T-helper 1 cell treated with Interleukin-12 subunit alpha and Interleukin-12 subunit beta and Interleukin-4 antibody, amounts not matched to agents 30 μg/mL and 1 μg/mL, for 36 hours (primary cell): ENCODE measurements around the gene NACC2.
"Not testable (repeated sequence)": the region's sequence is repeated elsewhere in the genome, so short reads cannot be mapped to it uniquely, and the experiment has no call there.

Experiments
- H3K27ac Mint-ChIP-seq: one replicate; pipeline ENCODE4 v1.8.0; 2021; ENCODE audit warnings: mild to moderate bottlenecking, mixed read lengths
- H3K27me3 Mint-ChIP-seq: one replicate; pipeline ENCODE4 v1.8.0; 2021; ENCODE audit warnings: low read depth, mixed read lengths
- H3K36me3 Mint-ChIP-seq: one replicate; pipeline ENCODE4 v1.8.0; 2021; ENCODE audit warnings: low read depth, mixed read lengths
- H3K4me1 Mint-ChIP-seq: one replicate; pipeline ENCODE4 v1.8.0; 2021; ENCODE audit warnings: low read depth, mixed read lengths
- H3K4me3 Mint-ChIP-seq: one replicate; pipeline ENCODE4 v1.8.0; 2021; ENCODE audit warnings: mild to moderate bottlenecking, moderate library complexity, mixed read lengths
- H3K9me3 Mint-ChIP-seq: one replicate; pipeline ENCODE4 v1.8.0; 2021; ENCODE audit warnings: mixed read lengths

Gene NACC2

GRCh38 chr9:136050266-136050700, 44.8 kb downstream of the NACC2 start:
- H3K4me1 Mint-ChIP-seq, result no peaks in the 10 kb centered on the region
- H3K27ac Mint-ChIP-seq, result no peak overlapping the region
- no peak overlapping the region for H3K4me3 Mint-ChIP-seq
- H3K36me3 Mint-ChIP-seq, result no peaks in the 10 kb centered on the region
- H3K9me3 Mint-ChIP-seq, result no peaks in the 10 kb centered on the region
- peaks cover 12% of the 10 kb centered on the region for H3K27me3 Mint-ChIP-seq

DNA sequence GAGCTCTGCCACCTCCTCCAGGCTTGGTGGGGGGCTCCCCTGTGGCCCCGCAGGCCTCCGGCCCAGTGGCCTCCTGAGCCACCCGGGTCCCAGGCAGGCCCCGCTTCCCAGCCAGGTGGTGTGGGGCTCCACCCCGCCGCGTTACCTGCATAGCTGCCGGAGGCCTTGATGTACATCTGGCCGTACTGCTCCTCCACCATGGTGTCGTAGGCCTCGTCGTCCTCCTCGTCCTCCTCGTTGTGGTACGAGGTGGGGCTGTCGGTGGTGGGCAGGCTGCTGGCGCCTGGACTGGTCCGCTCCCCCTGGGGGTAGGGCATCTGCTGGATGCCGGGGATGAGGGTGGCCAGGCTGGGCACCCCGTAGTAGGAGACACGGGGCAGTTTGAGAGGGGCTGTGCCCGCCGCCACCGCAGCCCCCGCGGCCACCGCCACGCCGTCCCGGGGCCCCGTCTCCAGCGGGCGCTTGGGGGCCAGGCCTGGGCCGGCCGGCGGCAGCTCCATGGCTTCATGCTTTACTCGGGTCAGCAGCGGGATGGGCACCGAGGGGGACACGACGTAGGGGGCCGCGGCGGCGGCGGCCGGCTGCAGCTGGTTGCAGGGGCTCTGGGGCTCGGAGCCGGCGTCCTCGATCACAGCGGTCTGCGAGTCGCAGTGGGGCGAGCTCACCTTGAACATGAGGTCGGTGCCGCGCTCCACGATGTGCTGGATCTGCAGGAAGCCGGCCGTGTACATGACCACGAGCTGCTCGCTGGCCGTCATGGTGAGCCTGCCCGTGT, 45.4 kb downstream of the NACC2 start:
- Mint-ChIP-seq H3K36me3 (no peaks in the 10 kb centered on the region), H3K27ac (no peak overlapping the region), H3K4me1 (no peaks in the 10 kb centered on the region), H3K9me3 (no peaks in the 10 kb centered on the region), H3K27me3 (peaks cover 12% of the 10 kb centered on the region), H3K4me3 (no peak overlapping the region)

- no peaks in the 10 kb centered on the region for H3K9me3 Mint-ChIP-seq
- H3K27me3 Mint-ChIP-seq, result peaks cover 12% of the 10 kb centered on the region
- no peaks in the 10 kb centered on the region for H3K4me1 Mint-ChIP-seq
- H3K4me3 Mint-ChIP-seq, result no peak overlapping the region
- H3K36me3 Mint-ChIP-seq, result no peaks in the 10 kb centered on the region
- no peak overlapping the region for H3K27ac Mint-ChIP-seq
These were observed 46.3 kb downstream of the NACC2 start for GRCh38 chr9:136048560-136049411.

GRCh38 chr9:136047775-136048559, 47.1 kb downstream of the NACC2 start:
- peaks cover 6% of the 10 kb centered on the region for H3K27me3 Mint-ChIP-seq
- H3K4me1 Mint-ChIP-seq, result no peaks in the 10 kb centered on the region
- no peaks in the 10 kb centered on the region for H3K9me3 Mint-ChIP-seq
- no peaks in the 10 kb centered on the region for H3K36me3 Mint-ChIP-seq
- H3K27ac Mint-ChIP-seq, result no peak overlapping the region
- no peak overlapping the region for H3K4me3 Mint-ChIP-seq

DNA sequence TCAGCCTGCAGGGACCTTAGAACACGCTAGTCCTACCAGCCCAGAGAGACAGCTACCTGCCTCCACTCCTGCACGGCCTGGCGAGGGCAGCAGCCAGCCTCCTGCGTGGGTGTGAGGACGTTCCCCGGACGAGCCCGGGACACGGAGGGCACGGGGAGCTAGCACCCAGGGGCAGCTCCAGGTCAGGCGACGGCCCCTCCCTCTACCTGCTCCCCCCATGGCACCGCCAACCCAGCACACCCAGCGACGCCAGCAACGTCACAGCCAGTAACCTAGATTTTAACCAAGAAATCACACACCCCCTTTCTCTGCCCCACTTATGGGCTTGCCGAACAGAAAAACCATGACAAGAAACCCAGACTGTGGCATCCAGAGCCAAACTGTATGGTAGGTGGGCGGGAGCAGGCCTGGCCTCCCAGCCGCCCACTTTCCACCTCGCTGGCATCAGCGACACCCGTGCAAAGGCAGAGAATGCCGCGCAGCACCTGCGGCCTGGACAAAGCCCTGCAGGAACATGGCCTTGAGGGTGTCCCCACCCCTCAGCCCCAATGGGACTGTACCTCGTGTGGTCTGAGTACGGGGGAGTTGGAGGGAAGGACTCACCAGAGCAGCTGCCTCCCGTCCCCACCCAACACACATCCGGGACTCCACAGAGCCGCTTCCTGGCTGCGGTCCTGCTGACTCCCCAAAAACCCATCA, 47.9 kb downstream of the NACC2 start:
- no peaks in the 10 kb centered on the region for H3K4me1 Mint-ChIP-seq
- H3K36me3 Mint-ChIP-seq, result no peaks in the 10 kb centered on the region
- no peak overlapping the region for H3K27ac Mint-ChIP-seq
- no peaks in the 10 kb centered on the region for H3K9me3 Mint-ChIP-seq
- peaks cover 5% of the 10 kb centered on the region for H3K27me3 Mint-ChIP-seq
- H3K4me3 Mint-ChIP-seq, result no peak overlapping the region

GRCh38 chr9:136046554-136046920, 48.6 kb downstream of the NACC2 start:
- Mint-ChIP-seq H3K27me3 (no peaks in the 10 kb centered on the region), H3K27ac (no peak overlapping the region), H3K9me3 (no peaks in the 10 kb centered on the region), H3K36me3 (no peaks in the 10 kb centered on the region), H3K4me1 (no peaks in the 10 kb centered on the region), H3K4me3 (no peak overlapping the region)

GRCh38 chr9:136045595-136046553, 49.2 kb downstream of the NACC2 start:
- H3K27ac Mint-ChIP-seq, result no peak overlapping the region
- no peaks in the 10 kb centered on the region for H3K9me3 Mint-ChIP-seq
- no peaks in the 10 kb centered on the region for H3K36me3 Mint-ChIP-seq
- H3K4me1 Mint-ChIP-seq, result no peaks in the 10 kb centered on the region
- H3K4me3 Mint-ChIP-seq, result no peak overlapping the region
- no peaks in the 10 kb centered on the region for H3K27me3 Mint-ChIP-seq

GRCh38 chr9:136044971-136045594, 50.0 kb downstream of the NACC2 start:
- Mint-ChIP-seq H3K4me1 (no peaks in the 10 kb centered on the region), H3K27ac (no peak overlapping the region), H3K27me3 (no peaks in the 10 kb centered on the region), H3K4me3 (no peak overlapping the region), H3K36me3 (no peaks in the 10 kb centered on the region), H3K9me3 (no peaks in the 10 kb centered on the region)

DNA sequence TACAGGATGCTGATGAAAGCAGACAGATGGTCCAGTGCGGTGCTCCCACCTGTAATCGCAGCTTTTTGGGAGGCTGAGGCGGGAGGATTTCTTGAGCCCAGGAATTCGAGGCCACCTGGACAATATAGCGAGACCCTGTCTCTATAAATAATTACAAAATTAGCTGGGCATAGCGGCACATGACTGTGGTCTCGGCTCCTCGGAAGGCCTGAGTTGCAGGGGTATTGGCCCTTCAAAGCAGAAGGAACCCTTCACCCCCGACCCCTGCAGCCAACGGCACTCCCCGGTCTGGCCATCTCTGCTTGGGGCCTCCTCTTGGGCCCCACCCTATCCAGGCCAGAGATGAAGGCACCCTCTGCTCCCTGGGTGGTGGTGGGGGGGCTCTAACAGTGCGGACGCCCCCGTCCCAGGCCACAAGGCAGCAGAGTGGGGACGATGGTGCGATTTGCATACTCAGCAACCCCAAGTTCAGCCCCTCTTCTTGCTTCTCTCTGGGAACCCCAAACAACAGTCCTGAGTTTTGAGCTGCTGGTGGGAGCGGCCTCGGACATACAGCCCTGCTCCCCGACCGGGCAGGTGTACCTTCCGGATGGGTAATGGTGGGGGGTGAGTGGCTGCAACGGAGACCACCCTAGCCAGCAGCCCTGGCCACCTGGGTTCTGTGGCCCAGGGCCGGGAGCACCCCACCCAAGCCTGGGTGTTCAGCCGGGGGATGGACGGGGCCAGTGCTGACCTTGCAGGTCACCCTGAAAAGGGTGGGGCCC, 50.7 kb downstream of the NACC2 start:
- Mint-ChIP-seq H3K27me3 (no peaks in the 10 kb centered on the region), H3K4me3 (no peak overlapping the region), H3K9me3 (peaks cover 5% of the 10 kb centered on the region), H3K36me3 (no peaks in the 10 kb centered on the region), H3K27ac (no peak overlapping the region), H3K4me1 (no peaks in the 10 kb centered on the region)

DNA sequence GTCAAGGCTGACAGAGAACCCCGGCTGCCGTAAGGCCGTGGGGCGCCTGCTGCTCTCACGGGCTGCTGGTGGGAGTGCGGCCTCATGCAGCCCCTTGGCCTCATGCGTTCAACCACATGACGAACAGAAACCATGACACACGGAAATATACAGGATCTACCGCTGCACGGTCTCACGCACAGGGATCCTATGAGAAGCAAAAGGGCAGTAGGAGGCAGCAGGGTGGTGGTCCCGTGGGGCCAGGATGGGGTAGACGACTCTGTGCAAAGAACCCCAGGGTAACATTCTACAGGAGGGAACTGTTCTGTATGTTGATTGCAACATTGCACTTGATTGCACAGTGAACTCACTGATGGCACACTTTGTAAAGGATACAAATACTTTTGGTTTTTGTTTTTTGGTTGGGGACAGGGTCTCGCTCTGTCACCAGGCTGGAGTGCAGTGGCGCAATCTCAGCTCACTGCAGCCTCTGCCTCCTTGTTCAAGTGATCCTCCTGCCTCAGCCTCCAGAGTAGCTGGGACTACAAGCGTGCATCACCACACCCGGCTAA, 51.6 kb downstream of the NACC2 start:
- Mint-ChIP-seq H3K4me1 (no peaks in the 10 kb centered on the region), H3K27ac (no peak overlapping the region), H3K36me3 (no peaks in the 10 kb centered on the region), H3K27me3 (no peaks in the 10 kb centered on the region), H3K4me3 (no peak overlapping the region), H3K9me3 (peaks cover 12% of the 10 kb centered on the region)

GRCh38 chr9:136042541-136042940, 52.5 kb downstream of the NACC2 start:
- Mint-ChIP-seq H3K4me1 (no peaks in the 10 kb centered on the region), H3K27me3 (no peaks in the 10 kb centered on the region), H3K9me3 (peaks cover 17% of the 10 kb centered on the region), H3K4me3 (no peak overlapping the region), H3K27ac (no peak overlapping the region), H3K36me3 (peaks cover 2% of the 10 kb centered on the region)

DNA sequence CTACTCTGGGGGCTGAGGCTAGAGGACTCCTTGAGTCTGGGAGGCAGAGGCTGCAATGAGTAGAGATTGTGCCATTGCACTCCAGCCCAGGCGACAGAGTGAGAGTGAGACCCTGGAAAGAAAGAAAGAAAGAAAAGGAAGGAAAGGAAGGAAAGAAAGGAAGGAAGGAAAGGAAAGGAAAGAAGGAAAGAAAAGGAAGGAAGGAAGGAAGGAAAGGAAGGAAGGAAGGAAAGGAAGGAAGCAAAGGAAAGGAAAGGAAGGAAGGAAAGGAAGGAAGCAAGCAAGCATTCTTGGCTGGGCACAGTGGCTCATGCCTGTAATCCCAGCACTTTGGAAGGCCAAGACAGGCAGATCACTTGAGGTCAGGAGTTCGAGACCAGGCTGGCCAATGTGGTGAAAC, 54.2 kb downstream of the NACC2 start:
- H3K27ac Mint-ChIP-seq, H3K27me3 Mint-ChIP-seq, H3K4me1 Mint-ChIP-seq, H3K36me3 Mint-ChIP-seq, H3K4me3 Mint-ChIP-seq: not testable (repeated sequence)
- H3K9me3 Mint-ChIP-seq, result peaks cover 21% of the 10 kb centered on the region
